ENCODE results near the gene CEP41. TPM values are rescaled to one million over a fixed set of nuclear protein-coding genes. Genes with fewer than 3 reads are reported as not detected.

The CEP41 gene
- total RNA-seq, 2 donors from 2014 or later, result 6.9 to 8.3 TPM

DNA sequence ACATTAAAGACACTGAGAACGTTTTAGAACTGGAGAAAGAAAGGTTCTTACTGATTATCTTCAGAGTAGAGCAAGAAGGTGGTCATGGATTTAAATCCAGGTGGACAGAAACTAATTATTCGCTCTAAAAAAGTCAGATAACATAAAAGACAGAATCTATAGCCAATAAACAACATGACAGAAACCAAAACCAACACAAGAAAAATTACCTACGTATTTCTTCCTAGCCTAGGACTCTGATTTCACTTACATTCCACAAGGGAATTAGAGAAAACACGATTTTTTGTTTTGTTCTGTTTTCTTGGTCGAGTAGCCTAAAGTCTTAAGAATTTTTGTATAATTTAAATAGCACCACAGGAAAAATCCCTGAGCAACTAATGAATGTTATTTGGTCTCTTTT is 45.4 kb downstream of the CEP41 start:
- TF ChIP-seq POLR2A (IDR thresholded peaks at IDR 0.05), result no peak
- TF ChIP-seq, protein P1, sequence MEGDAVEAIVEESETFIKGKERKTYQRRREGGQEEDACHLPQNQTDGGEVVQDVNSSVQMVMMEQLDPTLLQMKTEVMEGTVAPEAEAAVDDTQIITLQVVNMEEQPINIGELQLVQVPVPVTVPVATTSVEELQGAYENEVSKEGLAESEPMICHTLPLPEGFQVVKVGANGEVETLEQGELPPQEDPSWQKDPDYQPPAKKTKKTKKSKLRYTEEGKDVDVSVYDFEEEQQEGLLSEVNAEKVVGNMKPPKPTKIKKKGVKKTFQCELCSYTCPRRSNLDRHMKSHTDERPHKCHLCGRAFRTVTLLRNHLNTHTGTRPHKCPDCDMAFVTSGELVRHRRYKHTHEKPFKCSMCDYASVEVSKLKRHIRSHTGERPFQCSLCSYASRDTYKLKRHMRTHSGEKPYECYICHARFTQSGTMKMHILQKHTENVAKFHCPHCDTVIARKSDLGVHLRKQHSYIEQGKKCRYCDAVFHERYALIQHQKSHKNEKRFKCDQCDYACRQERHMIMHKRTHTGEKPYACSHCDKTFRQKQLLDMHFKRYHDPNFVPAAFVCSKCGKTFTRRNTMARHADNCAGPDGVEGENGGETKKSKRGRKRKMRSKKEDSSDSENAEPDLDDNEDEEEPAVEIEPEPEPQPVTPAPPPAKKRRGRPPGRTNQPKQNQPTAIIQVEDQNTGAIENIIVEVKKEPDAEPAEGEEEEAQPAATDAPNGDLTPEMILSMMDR (IDR thresholded peaks at IDR 0.05), result no peak
- intact Hi-C loops (cut with DNase I), result no loop called here

DNA sequence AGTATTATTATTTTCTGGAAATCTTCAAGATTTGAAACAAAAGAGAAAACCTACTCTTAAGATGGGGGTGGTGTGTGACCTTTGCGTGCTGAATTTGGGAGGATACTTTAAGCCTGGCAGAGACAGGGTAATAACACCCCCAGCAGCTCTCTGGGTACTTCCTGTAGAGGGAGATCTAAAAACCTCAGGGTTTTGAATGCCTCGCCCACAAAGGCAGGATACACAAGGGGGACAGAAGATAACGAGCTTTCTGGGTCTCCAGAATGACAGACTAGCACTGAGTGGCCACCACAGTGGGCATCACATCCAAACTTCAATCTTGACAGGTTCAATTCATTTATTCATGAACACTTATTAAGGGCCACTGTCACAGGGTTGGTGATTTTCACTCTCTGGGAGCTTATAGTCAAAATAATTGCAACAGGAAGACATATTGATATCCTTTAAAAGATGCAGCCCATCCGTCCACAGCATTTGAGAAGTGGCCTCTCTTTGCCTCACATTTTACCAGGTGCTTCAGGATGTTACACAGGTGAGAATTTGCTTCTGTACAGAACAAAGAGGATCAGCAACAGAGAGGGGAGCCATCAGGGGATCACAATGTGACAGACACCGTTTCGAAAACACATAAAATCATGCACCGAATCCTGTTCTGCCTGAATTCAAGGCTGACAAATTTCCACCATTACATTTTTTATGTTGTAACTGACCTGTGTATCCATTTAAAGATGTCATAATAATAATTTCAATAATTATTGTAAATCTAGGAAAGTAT is 46.2 kb downstream of the CEP41 start:
- intact Hi-C loops (cut with DNase I), result no loop called here

More for the DNA sequence above, 45.4 kb downstream of the CEP41 start:
- no peaks in the 10 kb centered on the region for H3K27me3 ChIP-seq
- no peaks in the 10 kb centered on the region for H3K36me3 ChIP-seq (replicated peaks in 1 of 2; ENCODE audit: insufficient read depth in 1 of 2, low read depth in 2 of 2)
- 79 to 80% methylated on average over 5 of the region's 5 CpGs for WGBS, 2 donors
- no peak overlapping the region for H3K27ac ChIP-seq
- H3K9me3 ChIP-seq, result no peaks in the 10 kb centered on the region
- H3K4me1 ChIP-seq, result peaks cover 12% of the 10 kb centered on the region
- no peak for DNase-seq
- H3K4me3 ChIP-seq, result no peak overlapping the region
- ATAC-seq, result no peak

DNA sequence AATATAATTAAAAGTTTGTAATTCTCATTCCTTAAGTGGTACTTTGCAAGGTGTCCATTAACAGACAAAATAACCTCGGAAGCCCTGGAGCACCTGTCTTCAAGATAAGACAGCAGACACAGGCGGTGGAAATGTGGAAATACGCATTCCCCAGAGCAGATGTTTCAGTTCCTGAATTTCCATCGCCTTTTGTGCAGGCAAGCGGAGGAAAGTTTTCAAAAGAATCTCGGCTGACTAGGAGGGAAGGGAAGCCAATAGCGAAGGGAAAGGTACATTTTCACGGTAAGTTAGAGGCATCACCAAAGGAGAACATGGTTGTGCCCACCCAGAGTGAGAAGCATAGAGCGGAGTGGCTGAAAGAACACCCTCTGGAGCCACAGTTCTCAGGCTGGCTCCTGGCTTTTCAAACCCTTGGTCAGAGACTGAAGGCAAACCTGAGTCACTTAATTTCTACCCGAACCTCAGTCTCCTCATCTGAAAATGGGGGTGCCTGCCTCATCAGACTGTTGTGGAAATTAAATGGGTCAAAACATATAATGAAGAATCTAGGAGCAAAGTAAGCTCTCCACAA is 46.9 kb downstream of the CEP41 start:
- H3K4me3 ChIP-seq, result no peak overlapping the region
- no peaks in the 10 kb centered on the region for H3K27me3 ChIP-seq
- 74 to 76% methylated on average over 10 of the region's 10 CpGs for WGBS, 2 donors
- no peaks in the 10 kb centered on the region for H3K9me3 ChIP-seq
- no peak for ATAC-seq
- no peaks in the 10 kb centered on the region for H3K36me3 ChIP-seq (replicated peaks in 1 of 2; ENCODE audit: insufficient read depth in 1 of 2, low read depth in 2 of 2)
- H3K27ac ChIP-seq, result no peak overlapping the region
- no peak for DNase-seq
- intact Hi-C loops (cut with DNase I), result no loop called here
- H3K4me1 ChIP-seq, result peaks cover 12% of the 10 kb centered on the region
- no peak for TF ChIP-seq POLR2A (IDR thresholded peaks at IDR 0.05)
- TF ChIP-seq, protein P1 (IDR thresholded peaks at IDR 0.05), result no peak

More for the DNA sequence above, 46.2 kb downstream of the CEP41 start:
- WGBS, 2 donors, result 81 to 93% methylated on average over 7 of the region's 7 CpGs
- TF ChIP-seq, protein P1 (IDR thresholded peaks at IDR 0.05), result no peak
- TF ChIP-seq POLR2A (IDR thresholded peaks at IDR 0.05), result no peak
- ATAC-seq (no peak), DNase-seq (no peak)
- Histone ChIP-seq H3K4me1 (peaks cover 12% of the 10 kb centered on the region), H3K9me3 (no peaks in the 10 kb centered on the region), H3K36me3 (replicated peaks in 1 of 2; ENCODE audit: insufficient read depth in 1 of 2, low read depth in 2 of 2) (no peaks in the 10 kb centered on the region), H3K27ac (no peak overlapping the region), H3K4me3 (no peak overlapping the region), H3K27me3 (no peaks in the 10 kb centered on the region)

DNA sequence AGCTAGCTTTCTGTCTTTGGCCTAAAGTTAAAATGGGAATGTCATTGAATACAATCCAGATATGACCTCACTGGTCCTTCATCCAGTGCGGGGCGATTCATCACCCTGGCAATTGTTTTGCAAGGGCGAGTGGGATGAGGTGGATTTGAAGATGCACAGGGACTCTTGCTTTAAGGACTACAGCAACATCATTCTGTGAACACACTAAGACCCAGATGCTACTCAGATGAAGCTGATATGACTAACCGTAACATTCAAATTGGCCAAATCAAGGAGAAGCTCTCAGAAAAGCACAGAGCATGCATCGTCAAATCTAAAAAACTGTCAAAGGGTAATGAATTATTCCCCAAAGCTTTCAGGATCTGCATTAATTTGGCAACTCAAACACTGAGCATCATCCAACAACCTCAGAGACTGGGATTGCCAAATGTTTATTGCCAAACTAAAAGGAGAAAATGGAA is 47.7 kb downstream of the CEP41 start:
- H3K4me3 ChIP-seq, result no peak overlapping the region
- no peaks in the 10 kb centered on the region for H3K27me3 ChIP-seq
- intact Hi-C loops (cut with DNase I), result no loop called here
- H3K9me3 ChIP-seq, result no peaks in the 10 kb centered on the region
- TF ChIP-seq POLR2A (IDR thresholded peaks at IDR 0.05), result no peak
- TF ChIP-seq, protein P1 (IDR thresholded peaks at IDR 0.05), result no peak
- DNase-seq, result no peak
- peak overlapping the region in 2 of 4 donors; percentile 30 to 57 for H3K27ac ChIP-seq
- WGBS, 2 donors, result 70 to 71% methylated on average over 5 of the region's 5 CpGs
- H3K4me1 ChIP-seq, result peaks cover 12% of the 10 kb centered on the region
- no peak for ATAC-seq
- no peaks in the 10 kb centered on the region for H3K36me3 ChIP-seq (replicated peaks in 1 of 2; ENCODE audit: insufficient read depth in 1 of 2, low read depth in 2 of 2)

Data from body of pancreas (tissue), 4 donors.